Activated naive CD8-positive, alpha-beta T cell treated with anti-CD3 and anti-CD28 coated beads, Interleukin-2, amount 50 U/mL, for 16 hours (primary cell): Measurements from ENCODE around the gene FRAT1.

Source experiments
- DNase-seq: peaks from one replicate; pipeline ENCODE4 v3.0.0-alpha.2; 2020; ENCODE audit warnings: low read depth, low spot score

The FRAT1 gene

DNA sequence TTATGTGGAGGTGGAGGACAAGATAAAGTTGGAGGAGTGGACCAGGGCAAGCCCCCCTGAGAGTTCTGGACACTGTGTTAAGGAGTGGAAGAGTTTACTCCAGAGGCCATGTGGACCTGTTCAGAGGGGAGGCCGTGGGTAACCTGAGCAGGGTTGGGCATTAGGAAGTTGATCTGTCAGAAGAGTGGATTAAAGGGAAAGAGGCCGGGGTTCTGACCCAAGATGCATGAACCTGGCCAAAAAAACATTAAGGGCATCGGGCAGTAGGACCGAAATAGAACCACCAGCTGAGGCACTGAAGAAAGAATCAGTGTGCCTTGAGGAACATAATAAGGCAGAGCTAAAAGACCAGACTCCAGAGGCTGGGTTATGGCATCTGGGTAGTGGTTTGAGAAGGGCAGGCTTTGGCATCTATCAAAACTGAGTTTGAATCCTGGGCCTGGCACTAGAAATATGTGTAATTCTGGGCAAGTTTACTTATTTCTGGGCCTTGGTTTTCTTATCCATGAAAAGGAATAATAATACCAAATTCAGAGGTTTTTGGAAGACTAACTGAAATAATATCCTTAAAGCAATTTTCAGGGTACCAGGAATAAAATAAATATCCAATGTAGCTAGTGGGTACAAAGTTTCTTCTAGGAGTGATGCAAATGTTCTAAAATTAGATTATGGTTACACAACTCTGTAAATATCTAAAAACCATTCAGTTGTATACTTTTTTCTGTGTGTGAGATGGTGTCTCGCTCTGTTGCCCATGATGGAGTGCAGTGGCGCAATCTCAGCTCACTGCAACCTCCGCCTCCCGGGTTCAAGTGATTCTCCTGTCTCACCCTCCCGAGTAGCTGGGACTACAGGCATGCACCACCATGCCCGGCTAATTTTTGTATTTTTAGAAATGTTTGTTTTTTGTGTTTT, 10.9 kb upstream of the FRAT1 start:
- DNase-seq: no peak

DNA sequence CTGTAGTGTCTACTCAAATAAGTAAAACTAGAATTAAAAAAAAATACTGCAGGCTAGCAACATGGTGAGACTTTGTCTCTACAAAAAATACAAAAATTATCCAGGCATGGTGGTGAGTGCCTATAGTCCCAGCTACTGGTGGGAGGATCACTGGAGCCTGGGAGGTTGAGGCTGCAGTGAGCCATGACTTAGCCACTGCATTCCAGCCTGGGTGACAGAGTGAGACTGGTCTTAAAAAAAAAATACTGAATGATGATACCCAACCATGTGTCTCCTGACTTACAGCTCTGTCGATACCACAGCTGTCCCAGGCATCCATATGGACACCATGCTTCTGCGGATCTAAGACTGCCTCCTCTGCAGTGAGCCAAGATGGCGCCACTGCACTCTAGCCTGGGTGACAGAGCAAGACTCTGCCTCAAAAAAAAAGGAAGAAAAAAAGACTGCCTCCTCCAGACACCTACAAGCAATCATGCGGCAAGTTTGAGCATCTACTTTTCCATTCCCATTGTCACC, 7.9 kb upstream of the FRAT1 start:
- DNase-seq: no peak

DNA sequence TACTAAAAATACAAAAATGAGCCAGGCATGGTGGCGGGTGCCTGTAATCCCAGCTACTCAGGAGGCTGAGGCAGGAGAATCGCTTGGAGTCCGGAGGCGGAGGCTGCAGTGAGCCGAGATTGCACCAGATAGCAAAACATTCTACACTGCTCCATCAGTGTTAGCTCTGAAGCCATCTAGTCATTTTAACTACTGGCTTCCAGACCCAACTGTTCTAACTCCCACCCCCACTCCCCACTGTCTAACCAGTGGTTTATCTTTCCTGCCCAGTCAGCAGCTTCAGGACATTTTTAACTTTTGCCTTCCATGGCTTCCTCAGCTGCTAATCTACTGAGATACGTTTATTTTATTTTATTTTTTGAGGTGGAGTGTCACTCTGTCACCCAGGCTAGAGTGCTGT, 6.2 kb upstream of the FRAT1 start:
- no peak for DNase-seq

DNA sequence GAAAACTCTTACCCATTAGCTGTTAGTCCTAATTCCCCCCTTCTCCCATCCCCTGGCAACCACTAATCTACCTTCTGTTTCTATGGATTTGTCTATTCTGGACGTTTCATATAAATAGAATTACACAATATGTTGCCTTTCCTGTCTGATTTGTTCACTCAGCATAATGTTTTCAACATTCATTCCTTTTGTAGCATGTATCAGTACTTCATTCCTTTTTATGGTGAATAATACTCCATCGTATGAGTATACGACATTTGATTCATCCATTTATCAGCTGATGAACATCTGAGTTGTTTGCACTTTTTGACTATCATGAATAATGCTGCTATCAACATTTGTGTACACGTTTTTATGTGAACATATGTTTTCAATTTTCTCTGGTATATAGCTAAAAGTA, 4.4 kb upstream of the FRAT1 start:
- DNase-seq: no peak

DNA sequence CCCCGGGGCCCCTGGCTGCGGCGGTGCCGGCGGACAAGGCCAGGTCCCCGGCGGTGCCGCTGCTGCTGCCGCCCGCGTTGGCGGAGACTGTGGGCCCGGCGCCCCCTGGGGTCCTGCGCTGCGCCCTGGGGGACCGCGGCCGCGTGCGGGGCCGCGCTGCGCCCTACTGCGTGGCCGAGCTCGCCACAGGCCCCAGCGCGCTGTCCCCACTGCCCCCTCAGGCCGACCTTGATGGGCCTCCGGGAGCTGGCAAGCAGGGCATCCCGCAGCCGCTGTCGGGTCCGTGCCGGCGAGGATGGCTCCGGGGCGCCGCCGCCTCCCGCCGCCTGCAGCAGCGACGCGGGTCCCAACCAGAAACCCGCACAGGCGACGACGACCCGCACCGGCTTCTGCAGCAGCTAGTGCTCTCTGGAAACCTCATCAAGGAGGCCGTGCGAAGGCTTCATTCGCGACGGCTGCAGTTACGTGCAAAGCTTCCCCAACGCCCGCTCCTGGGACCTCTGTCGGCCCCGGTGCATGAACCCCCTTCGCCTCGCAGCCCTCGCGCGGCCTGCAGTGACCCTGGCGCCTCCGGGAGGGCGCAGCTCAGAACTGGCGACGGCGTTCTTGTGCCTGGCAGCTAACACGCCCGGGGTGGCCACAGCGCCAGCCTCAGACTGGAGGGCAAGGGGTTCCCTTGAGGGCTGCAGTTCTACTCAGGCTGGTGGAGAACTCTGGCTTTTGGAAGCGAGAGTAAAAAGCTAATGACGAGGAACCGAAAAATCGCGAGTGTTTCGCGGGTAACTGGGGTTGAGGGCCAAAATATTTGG, 804 bp downstream of the FRAT1 start:
- DNase-seq: no peak

DNA sequence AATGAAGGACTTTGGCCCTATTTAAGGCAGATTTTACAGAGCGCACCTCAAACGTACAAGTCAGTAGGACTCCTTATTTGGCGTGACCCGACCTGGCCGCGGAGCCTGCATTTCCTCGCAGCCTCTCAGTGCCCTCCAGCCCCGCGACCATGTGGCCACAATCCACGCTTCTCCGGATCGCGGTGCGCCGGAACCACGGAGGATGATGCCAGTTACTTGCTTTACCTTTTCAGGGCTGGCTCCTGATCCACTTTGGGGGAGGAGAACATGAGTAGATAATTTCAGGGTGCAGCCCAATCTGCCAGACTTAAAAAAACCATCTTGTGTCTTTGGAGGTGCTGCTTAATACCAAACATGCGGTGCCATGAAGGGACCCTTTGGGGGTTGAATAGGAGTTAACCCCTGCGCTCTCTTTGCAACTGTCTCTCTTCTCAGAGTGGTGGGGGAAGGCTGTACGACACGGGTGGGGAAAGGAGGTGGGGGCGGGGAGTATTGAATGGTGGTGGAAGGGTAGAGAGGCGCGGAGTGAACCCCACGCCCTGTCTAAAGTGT, 1.5 kb downstream of the FRAT1 start:
- no peak for DNase-seq

DNA sequence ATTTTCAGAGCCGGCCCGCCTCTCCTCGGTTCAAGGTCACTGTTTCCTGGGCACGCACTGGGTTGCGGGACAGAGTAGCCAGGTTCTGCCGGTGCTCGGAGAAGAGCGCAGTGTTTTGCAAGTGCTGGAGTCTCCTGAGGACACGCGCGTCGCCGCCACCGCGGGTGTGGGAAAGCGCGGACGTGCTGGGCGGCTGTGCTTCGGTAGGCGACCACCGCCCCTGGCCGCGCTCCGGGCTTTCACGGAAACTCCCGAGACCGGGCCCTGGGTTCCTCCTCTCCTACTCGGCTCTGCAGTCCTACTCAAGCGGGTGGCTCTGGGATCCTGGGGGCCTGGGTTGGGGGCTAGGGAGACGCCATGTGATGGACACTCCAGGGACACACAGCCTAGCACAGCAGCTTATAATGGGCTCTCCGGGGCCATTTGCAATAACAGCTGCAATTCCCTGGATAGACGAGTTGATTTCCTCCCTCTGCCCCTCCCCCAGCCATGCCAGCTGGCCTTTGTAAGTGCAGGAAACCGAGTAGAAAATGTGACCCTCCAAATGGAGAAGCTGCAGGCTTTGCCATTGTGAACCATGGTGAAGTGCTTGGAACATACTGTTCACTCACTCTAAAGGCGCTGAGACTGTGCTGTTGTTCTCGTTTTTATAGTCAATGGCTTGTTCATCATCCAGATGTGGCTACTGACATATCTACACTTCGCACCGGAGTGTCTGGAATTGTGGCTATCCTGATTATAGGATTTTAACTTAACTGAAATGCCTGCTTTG, 2.1 kb downstream of the FRAT1 start:
- DNase-seq: no peak

DNA sequence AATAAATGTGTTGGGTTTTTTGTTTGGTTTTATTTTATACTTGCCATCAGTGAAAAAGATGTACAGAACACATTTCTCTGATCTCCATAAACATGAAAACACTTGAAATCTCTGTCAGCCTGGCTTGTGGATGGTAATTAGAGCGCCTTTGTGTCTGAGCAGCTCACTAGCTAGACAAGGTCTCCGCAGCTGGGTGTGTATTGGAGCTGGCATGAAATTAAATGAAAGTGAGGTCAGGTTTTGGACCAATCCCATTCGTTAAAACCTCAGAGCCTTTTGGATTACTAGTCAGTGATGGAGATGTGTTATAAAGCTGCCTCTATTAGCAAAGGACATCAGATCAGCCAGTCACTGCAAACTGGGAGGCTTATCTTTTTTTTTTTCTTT, 2.7 kb downstream of the FRAT1 start:
- DNase-seq: no peak

DNA sequence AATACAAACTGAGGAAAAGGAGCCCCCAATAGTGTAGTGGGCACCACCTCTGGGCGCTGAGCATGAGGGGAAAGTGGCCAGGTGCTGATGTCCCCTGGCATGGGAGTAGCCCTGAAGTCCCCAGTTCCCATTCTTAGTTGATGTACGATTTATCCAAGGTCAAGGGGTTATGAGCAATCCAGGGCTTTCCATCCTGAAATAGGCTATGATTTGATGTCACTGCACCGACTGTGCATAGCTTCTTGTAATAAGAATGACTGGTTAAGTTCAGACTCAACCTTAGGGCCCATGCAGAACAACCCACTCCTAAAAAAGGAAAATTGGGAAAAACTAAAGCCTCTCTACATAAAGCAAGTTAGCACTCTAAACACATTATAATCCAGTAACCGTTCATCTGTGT, 4.4 kb downstream of the FRAT1 start:
- DNase-seq: no peak

DNA sequence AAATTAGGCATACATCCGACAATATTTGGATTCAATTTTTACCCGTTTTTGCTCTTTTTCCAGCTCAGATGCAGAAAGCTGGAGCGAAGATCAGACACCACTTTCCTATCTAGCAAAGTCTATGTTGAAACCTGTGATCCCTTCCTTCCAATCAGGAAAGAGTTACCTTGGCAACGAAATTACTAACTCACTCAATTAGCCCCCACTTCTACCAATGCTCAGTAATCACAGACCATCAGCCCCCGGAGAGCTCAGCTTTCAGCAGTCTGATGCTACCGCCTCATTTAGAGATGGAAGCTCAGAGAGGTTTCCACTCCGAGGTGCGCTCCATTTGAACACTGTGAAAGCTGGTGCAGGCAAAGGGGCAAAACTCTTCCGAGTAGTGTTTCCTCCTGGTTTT, 6.7 kb downstream of the FRAT1 start:
- DNase-seq: no peak

DNA sequence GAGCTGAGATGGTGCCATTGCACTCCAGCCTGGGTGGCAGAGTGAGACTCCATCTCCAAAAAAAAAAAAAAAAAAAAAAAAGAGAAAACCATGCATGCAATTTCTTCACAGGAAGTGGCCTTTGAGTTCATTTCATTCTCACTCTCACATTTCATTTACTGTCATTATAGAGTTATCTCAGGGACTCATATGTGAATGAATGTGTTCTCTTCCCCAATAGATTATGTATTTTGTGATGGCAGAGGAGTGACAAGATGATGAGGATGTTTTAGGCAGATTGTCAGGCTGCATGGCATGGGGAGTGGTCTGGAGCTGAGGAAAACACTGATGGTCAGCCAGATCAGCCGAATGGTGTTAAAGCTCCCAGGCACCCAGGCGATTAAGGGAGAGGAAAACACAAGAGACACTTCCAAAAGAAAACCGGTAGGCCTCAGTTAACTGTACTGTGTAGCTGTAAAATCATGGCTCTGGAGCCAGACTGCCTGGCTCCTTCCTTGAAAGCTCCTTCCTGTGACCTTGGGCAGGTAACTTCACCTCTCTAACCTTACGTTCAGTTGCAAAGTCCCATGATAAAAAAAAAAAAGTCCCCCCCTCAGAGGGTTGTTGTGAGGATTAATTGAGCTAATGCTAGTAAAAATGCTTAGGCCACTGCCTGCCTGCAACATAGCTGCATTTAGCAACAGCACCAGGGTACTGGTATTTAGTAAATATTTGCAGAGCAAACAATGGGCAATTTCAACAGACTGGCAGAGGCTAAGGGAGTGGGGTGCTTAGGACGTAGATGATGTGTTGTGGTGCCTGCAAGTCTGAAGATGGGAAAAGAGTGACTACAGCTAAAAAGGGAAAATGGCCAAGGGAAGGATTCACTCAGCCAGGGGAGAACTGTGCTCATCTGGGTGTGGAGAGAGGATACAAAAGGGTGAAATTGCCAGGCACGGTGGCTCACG, 8.6 kb downstream of the FRAT1 start:
- no peak for DNase-seq

DNA sequence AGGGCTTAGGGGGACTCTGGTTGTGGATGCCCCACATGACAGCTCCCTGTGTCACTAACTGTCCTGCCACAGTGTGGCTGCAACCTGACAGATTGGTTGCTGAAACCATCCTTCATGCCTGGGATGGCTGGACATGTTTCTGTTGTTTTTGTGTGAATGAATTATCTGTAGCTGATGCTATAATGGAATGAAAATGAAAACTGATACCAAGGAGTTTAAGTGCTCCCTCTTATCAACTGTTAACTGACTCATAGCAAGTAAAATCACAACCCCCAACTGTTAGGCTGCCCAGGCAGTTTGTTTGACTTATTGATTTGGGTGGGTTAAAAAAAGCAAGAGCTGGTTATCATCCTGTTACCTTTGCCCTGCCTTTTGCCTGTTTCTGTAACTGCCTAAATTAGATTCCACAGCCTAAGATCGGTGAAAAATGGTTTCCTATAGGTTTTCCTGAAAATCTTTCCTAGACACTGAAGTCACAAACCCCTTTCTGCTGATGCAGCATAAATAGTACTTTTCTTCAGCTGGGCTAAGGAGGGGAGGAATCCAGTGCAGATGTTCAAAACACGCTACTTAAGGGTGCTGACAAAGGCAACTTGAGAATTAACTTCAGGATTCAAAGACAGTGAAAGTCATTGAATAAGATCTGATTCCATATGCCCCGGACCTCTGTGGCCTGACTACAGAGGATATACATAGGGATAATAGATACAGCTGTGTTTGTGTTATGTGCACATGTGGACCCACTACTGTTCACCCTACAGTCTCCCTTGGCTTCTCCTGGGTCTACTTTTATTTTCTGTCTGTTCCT, 9.8 kb downstream of the FRAT1 start:
- DNase-seq: no peak

DNA sequence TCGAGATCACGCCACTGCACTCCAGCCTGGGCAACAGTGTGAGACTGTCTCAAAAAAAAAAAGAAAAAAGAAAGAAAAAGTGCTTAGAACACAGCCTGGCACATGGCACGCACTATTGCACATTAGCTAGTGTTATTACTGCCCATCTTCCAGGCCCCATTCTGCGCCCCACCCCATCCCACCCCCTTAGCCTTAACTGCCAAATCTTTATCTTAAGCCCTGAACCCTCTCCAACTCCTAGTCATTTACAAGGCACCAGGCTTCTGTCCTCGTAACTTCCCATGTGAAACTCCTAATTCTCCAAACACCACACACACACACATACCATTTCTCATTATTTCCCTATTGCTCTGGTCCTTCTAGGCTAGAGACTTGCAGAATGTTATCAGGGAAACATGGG, 10.7 kb downstream of the FRAT1 start:
- DNase-seq: no peak

DNA sequence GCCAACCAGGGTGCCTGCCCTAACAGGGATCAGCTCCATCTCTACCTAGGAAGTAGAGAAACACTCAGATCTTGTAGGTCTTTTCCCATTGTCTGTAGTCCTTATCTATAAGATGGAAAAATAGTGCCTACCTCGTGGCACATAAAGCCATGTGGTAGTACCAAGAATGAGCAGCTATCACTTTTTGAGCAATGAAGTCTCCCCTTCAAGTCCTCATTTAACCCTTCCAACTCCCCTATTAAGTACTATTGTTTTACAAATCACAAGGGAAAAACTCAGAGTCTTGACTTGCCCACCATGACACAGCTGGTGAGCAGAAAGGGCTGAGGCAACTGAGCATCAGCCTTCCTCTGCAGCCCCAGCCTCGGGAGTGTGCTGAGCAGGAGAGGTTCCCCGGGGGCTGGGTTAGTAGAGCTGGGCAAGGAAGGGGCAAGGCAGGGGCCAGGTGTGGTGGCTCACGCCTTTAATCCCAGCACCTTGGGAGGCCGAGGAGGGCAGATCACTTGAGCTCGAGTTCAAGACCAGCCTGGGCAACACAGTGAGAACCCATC, 12.2 kb downstream of the FRAT1 start:
- no peak for DNase-seq

DNA sequence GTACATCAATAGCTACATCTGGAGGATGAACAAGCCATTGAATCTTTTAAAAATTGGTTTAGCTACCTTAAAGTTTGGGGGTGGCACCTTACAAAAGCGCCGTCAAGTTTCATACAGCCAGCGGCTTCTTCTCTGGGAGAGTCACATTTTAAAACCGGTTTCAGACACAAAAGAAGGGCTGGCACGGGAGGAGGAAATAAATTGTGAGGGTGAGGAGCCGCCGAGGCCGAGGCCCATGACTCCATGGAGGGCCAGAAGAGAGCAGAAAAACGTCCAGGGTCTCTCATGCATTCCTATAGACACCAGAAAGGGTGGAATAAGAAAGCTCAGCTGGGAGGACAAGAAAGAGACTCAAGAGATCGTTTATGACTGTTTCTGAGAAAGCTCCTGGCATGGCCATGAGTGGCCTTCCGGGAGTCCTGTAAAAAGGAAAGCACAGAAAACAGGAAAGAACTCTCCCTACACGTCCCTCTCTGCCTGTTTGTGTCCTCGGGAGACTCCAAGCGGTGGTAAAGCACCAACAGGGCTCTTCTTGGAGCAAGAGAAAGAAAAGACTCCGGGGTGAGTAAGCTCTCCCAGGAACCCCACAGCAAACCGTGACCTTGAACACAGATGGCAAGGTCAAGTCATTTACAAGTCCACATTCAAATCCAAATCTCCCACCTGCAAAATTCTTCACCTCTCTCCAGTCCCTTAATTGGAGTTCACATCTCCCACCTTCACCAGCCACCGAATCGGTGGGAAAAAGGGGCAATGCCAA, 13.7 kb downstream of the FRAT1 start:
- no peak for DNase-seq

DNA sequence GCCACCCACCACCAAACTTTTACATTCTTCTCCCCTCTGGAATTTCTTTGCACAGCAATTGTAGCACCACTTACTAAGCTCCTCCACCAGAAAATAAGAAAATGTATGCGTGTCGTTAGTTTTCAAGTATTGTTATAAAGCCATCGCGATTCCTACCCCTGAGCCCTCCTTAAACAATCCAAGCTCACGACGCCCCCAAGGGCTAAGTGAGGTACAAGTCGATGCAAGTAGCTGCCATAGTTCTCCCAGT, 14.2 kb downstream of the FRAT1 start:
- DNase-seq: no peak

DNA sequence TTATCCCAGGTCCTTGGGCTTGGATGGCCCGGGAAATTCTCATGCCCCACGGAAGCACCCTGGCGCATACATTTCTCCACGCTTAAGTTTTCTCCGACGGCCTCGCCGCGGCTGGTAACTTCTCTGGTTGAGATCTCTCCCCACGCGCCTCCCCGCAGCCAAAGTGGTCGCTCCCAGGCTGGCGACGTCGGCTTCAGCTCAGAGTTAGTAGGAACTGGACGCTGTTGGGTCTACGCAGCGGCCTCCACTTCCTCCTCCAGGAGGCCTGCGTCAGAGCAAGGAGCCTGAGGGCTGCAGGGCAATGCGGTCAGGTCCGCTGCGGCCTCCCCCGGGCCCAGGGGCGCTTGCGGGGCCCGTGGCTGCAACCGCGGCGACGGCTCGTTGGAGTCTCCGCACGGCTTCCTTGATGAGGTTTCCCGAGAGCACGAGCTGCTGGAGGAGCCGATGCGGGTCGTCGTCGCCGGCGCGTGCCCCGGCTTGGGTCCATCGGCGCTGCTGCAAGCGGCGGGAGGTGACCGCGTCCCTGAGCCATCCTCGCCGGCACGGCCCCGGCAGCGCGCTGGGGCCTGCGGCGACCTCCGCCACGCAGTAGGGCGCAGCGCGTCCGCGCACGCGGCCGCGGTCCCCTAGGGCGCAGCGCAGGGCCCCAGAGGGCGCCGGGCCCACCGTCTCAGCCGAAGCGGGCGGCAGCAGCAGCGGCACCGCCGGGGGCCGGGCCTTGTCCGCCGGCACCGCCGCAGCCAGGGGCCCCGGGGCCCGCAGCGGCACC, 14.7 kb downstream of the FRAT1 start:
- no peak for DNase-seq
